ENCODE measurements around the gene AFAP1. TPM values are rescaled to one million over a fixed set of nuclear protein-coding genes. Genes with fewer than 3 reads are reported as not detected.

AFAP1 gene
- total and polyA plus RNA-seq, 2 of the 4 experiments (the other 2 are of a cell fraction): 48.2 to 80.9 TPM

DNA sequence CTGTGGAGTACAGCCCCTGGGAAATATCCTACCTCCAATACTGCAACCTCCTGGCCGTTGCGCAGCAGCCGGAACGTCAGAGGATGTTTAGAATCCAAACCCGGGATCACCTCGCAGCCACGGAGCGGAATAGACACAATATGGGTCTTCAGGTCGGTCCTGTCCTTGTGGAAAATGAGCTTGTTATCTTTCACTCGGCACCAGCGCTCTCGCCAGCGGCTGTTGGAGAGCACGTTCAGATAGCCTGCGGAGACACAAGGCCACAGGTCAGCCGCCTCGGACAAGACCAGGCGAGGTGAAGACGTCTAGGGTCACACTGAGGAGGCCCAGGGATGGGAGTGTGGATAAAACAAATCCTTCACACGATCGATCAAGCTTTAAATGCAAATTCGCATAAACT lies 139.3 kb downstream of the AFAP1 start:
- WGBS, 2 experiments (ENCODE audit: extremely low coverage in 2 of 2, insufficient read length in 1 of 2): 87% methylated on average over 20 of the region's 22 CpGs; no CpG with 5 or more reads in 1 of the 2 experiments
- in situ Hi-C loops (cut with MboI; ENCODE audit: low sequenced_read_pairs): no loop called here
- Histone ChIP-seq H3K14ac (replicated peaks; ENCODE audit: low read depth, low read length) (no peak overlapping the region), H3K23ac (ENCODE audit: low read depth, low read length) (no peak overlapping the region), H4K91ac (ENCODE audit: insufficient read depth, low read depth, low read length) (no peak overlapping the region), H2AK5ac (ENCODE audit: low read depth, low read length) (no peak overlapping the region), H4K20me1 (ENCODE audit: insufficient read depth, low read length) (no peaks in the 10 kb centered on the region), H3K27me3 (ENCODE audit: control insufficient read depth, insufficient read depth, low read length) (no peaks in the 10 kb centered on the region), H3K9me3 (ENCODE audit: control insufficient read depth, insufficient read depth, low read length) (no peaks in the 10 kb centered on the region), H3K4me3 (ENCODE audit: insufficient read depth, low read depth, low read length) (no peak overlapping the region), H3K56ac (ENCODE audit: extremely low read depth, insufficient read depth, low read length) (no peak overlapping the region), H3K9me1 (ENCODE audit: insufficient read depth, low read length) (peaks cover 3% of the 10 kb centered on the region; the same call in 1 of the 2 replicates), H4K8ac (ENCODE audit: low read depth in 2 of 2, low read length in 2 of 2) (no peak overlapping the region), H3K4me1 (ENCODE audit: control insufficient read depth, insufficient read depth, low read length) (peaks cover 11% of the 10 kb centered on the region), H2BK120ac (ENCODE audit: low read depth, low read length) (no peak overlapping the region), H3K79me1 (ENCODE audit: low read depth in 1 of 2, low read length in 2 of 2) (peaks cover 37 to 78% of the 10 kb centered on the region in 2 experiments), H3K27ac (ENCODE audit: insufficient read depth, low read length) (no peak overlapping the region), H2AK9ac (replicated peaks; ENCODE audit: low read depth, low read length, poor library complexity) (no peak overlapping the region), H4K5ac (ENCODE audit: low read depth, low read length) (no peak overlapping the region), H2BK20ac (ENCODE audit: low read depth, low read length) (no peak overlapping the region), H3K4ac (ENCODE audit: low read depth, low read length) (no peak overlapping the region), H3K36me3 (ENCODE audit: control insufficient read depth, insufficient read depth, low read length) (peaks cover 51% of the 10 kb centered on the region), H2AFZ (replicated peaks; ENCODE audit: low read length, poor library complexity) (no peak overlapping the region), H3K4me2 (ENCODE audit: low read depth, low read length) (no peak overlapping the region), H3K18ac (ENCODE audit: low read depth, low read length) (no peak overlapping the region), H2BK15ac (ENCODE audit: low read depth, low read length) (no peak overlapping the region), H2BK5ac (ENCODE audit: low read depth, low read length, poor library complexity, severe bottlenecking) (no peak overlapping the region), H3K9ac (ENCODE audit: low read depth, low read length) (no peak overlapping the region)
- BruUV-seq (replicated peaks): no TSS peak
- POLR2A ChIA-PET (ENCODE audit: unreplicated experiment): no interaction called here
- ATAC-seq (ENCODE audit: low read depth): no peak
- dilution Hi-C loops (cut with HindIII; ENCODE audit: low sequenced_read_pairs, unreplicated experiment): no loop called here
- DNase-seq: no peak
- intact Hi-C loops (cut with micrococcal nuclease): no loop called here
- TF ChIP-seq CHD1 (IDR thresholded peaks at IDR 0.05; ENCODE audit: low read depth, low read length) (no peak), MXI1 (IDR thresholded peaks at IDR 0.05; ENCODE audit: borderline replicate concordance, low read depth, low read length) (no peak), RAD21 (IDR thresholded peaks at IDR 0.05; ENCODE audit: low read length) (no peak), FOS (IDR thresholded peaks at IDR 0.05; ENCODE audit: low read depth, low read length) (no peak), MAZ (IDR thresholded peaks at IDR 0.05; ENCODE audit: borderline replicate concordance, low read depth, low read length) (no peak), POLR2A (IDR thresholded peaks at IDR 0.05; ENCODE audit: low read depth, low read length) (no peak), MAFK (IDR thresholded peaks at IDR 0.05; ENCODE audit: low read depth, low read length) (no peak), BHLHE40 (IDR thresholded peaks at IDR 0.05; ENCODE audit: low read depth, low read length) (no peak), RCOR1 (IDR thresholded peaks at IDR 0.05; ENCODE audit: insufficient replicate concordance, low read length) (no peak), NFE2L2 (IDR thresholded peaks at IDR 0.05; ENCODE audit: low read depth, low read length) (no peak), CEBPB (IDR thresholded peaks at IDR 0.05; ENCODE audit: low read depth, low read length) (no peak), RFX5 (IDR thresholded peaks at IDR 0.05; ENCODE audit: low read depth, low read length) (no peak), SMC3 (IDR thresholded peaks at IDR 0.05; ENCODE audit: low read depth, low read length) (no peak)
- TF ChIP-seq, protein P1, sequence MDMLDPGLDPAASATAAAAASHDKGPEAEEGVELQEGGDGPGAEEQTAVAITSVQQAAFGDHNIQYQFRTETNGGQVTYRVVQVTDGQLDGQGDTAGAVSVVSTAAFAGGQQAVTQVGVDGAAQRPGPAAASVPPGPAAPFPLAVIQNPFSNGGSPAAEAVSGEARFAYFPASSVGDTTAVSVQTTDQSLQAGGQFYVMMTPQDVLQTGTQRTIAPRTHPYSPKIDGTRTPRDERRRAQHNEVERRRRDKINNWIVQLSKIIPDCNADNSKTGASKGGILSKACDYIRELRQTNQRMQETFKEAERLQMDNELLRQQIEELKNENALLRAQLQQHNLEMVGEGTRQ (IDR thresholded peaks at IDR 0.05; ENCODE audit: low read depth, low read length): no peak
- TF ChIP-seq, protein P2, sequence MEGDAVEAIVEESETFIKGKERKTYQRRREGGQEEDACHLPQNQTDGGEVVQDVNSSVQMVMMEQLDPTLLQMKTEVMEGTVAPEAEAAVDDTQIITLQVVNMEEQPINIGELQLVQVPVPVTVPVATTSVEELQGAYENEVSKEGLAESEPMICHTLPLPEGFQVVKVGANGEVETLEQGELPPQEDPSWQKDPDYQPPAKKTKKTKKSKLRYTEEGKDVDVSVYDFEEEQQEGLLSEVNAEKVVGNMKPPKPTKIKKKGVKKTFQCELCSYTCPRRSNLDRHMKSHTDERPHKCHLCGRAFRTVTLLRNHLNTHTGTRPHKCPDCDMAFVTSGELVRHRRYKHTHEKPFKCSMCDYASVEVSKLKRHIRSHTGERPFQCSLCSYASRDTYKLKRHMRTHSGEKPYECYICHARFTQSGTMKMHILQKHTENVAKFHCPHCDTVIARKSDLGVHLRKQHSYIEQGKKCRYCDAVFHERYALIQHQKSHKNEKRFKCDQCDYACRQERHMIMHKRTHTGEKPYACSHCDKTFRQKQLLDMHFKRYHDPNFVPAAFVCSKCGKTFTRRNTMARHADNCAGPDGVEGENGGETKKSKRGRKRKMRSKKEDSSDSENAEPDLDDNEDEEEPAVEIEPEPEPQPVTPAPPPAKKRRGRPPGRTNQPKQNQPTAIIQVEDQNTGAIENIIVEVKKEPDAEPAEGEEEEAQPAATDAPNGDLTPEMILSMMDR (conservative IDR thresholded peaks at IDR 0.05; ENCODE audit: low read depth, low read length): no peak
- TF ChIP-seq, protein P3, sequence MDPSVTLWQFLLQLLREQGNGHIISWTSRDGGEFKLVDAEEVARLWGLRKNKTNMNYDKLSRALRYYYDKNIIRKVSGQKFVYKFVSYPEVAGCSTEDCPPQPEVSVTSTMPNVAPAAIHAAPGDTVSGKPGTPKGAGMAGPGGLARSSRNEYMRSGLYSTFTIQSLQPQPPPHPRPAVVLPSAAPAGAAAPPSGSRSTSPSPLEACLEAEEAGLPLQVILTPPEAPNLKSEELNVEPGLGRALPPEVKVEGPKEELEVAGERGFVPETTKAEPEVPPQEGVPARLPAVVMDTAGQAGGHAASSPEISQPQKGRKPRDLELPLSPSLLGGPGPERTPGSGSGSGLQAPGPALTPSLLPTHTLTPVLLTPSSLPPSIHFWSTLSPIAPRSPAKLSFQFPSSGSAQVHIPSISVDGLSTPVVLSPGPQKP (IDR thresholded peaks at IDR 0.05; ENCODE audit: borderline replicate concordance, low read depth, low read length): no peak
- CTCF ChIA-PET: no interaction called here

Measured in IMR-90 (cell line).